GM12878 (cell line): ENCODE results near the gene SMARCAL1. TPM values are rescaled to one million over a fixed set of nuclear protein-coding genes. Genes with fewer than 3 reads are reported as not detected.

Experiments
- ATAC-seq: fragments of 200-7000 bp; cut with Tn5 transposase; 3 replicates; pipeline ENCODE4 v1.9.1; 2020; ENCODE audit warnings: mild to moderate bottlenecking, moderate library complexity
- BruUV-seq: library from RNA; stranded (reverse); fragments of 400-500 nt; replicated peaks from 2 replicates; lab custom pipeline; 2021; lab: Mats Ljungman, UMichigan
- CTCF ChIA-PET: fragments of 300-600 bp; sonication (Branson Sonifier 250); formaldehyde crosslinking; extraction: SDS; loops from one replicate; lab custom pipeline; 2021; ENCODE audit warnings: inconsistent platforms; lab: Yijun Ruan, JAX
- POLR2A ChIA-PET: fragments of 350-600 bp; formaldehyde crosslinking; extraction: SDS; loops from one replicate; lab custom pipeline; 2021; ENCODE audit warnings: inconsistent platforms; lab: Charles Lee
- RAD21 ChIA-PET: fragments of 300-600 bp; sonication (Branson Sonifier 250); formaldehyde crosslinking; loops from one replicate; lab custom pipeline; 2023; ENCODE audit warnings: antibody characterized with exemption; ENCODE audit not compliant: unreplicated experiment; lab: Charles Lee
- SMC1A ChIA-PET: fragments of 300-600 bp; sonication (Branson Sonifier 250); formaldehyde crosslinking; loops from one replicate; lab custom pipeline; 2023; ENCODE audit not compliant: unreplicated experiment, uncharacterized antibody; lab: Charles Lee
- DNase-seq: peaks from one replicate; pipeline ENCODE4 v3.0.0-alpha.2; 2011; ENCODE audit warnings: low read depth, low spot score
- FAIRE-seq: peaks from 3 replicates; lab custom pipeline; 2011; peaks lifted over from hg19 to GRCh38; lab: Jason Lieb, UNC
- H2AFZ ChIP-seq: 2 replicates; pipeline ENCODE4 v1.6.0; 2011; ENCODE audit warnings: low read depth, low read length, control low read depth; ENCODE audit not compliant: control insufficient read depth
- H3K27ac ChIP-seq: 2 replicates; pipeline ENCODE4 v1.5.1; 2011; ENCODE audit warnings: control low read depth; ENCODE audit not compliant: control insufficient read depth, insufficient read depth
- H3K27me3 ChIP-seq, 2 experiments: replicated peaks in 1 of 2; 2 replicates each; pipeline versions ENCODE4 v1.6.0 to v1.6.1; 2011; ENCODE audit warnings: low read length in 1 of 2; ENCODE audit not compliant: control insufficient read depth in 2 of 2, insufficient read depth in 2 of 2
- H3K36me3 ChIP-seq, 2 experiments: 2 replicates each; pipeline ENCODE4 v1.5.1; 2011; ENCODE audit warnings: low read length in 1 of 2; ENCODE audit not compliant: control insufficient read depth in 2 of 2, insufficient read depth in 2 of 2
- H3K4me1 ChIP-seq: 2 replicates; pipeline ENCODE4 v1.6.1; 2011; ENCODE audit warnings: mild to moderate bottlenecking, low read length, moderate library complexity, mixed read lengths; ENCODE audit not compliant: control insufficient read depth, insufficient read depth
- H3K4me2 ChIP-seq: 2 replicates; pipeline ENCODE4 v1.6.0; 2011; ENCODE audit warnings: control low read depth; ENCODE audit not compliant: control insufficient read depth, insufficient read depth
- H3K4me3 ChIP-seq: fragments of 200-600 bp; sonication (generic); 2 replicates; pipeline ENCODE4 v1.5.1; 2016
- H3K79me2 ChIP-seq: 2 replicates; pipeline ENCODE4 v1.6.0; 2011; ENCODE audit warnings: low read length; ENCODE audit not compliant: control insufficient read depth, insufficient read depth
- H3K9ac ChIP-seq: 2 replicates; pipeline ENCODE4 v1.8.0; 2011; ENCODE audit warnings: low read length, control low read depth, mixed read lengths; ENCODE audit not compliant: control insufficient read depth, insufficient read depth
- H3K9me3 ChIP-seq: replicated peaks from 3 replicates; pipeline ENCODE4 v1.5.1; 2011; ENCODE audit warnings: mild to moderate bottlenecking, low read length; ENCODE audit not compliant: control insufficient read depth, insufficient read depth
- H4K20me1 ChIP-seq: 2 replicates; pipeline ENCODE4 v1.6.0; 2011; ENCODE audit not compliant: control insufficient read depth, insufficient read depth
- FOXM1 ChIP-seq: IDR thresholded peaks from 2 replicates; pipeline ENCODE4 v1.6.1; 2012; ENCODE audit warnings: low read depth, mild to moderate bottlenecking, inconsistent platforms, low read length, moderate library complexity
- HSF1 ChIP-seq: fragments of 150-350 bp; IDR thresholded peaks from 2 replicates; pipeline ENCODE4 v1.6.1; 2014; ENCODE audit warnings: mild to moderate bottlenecking, low read depth, low read length
- KLF5 ChIP-seq: fragments of 450-650 bp; IDR thresholded peaks from 2 replicates; pipeline ENCODE4 v1.6.1; 2014; ENCODE audit warnings: mild to moderate bottlenecking; ENCODE audit not compliant: partially characterized antibody
- MTA3 ChIP-seq: IDR thresholded peaks from 2 replicates; pipeline ENCODE4 v1.6.1; 2012; ENCODE audit warnings: low read length, inconsistent platforms, borderline replicate concordance
- PAX5 ChIP-seq: IDR thresholded peaks from 2 replicates; pipeline ENCODE4 v1.6.1; 2011; ENCODE audit warnings: low read depth, low read length, borderline replicate concordance
- PML ChIP-seq: IDR thresholded peaks from 2 replicates; pipeline ENCODE4 v1.6.1; 2012; ENCODE audit warnings: low read length, inconsistent platforms
- SMAD5 ChIP-seq: IDR thresholded peaks from 2 replicates; pipeline ENCODE4 v1.6.1; 2016; ENCODE audit warnings: antibody characterized with exemption, low read depth
- TCF7 ChIP-seq: IDR thresholded peaks from 2 replicates; pipeline ENCODE4 v1.6.1; 2014; ENCODE audit warnings: antibody characterized with exemption, borderline replicate concordance
- ZBTB4 ChIP-seq: fragments of 450-650 bp; formaldehyde crosslinking; IDR thresholded peaks from 2 replicates; pipeline ENCODE4 v1.4.0; 2022; ENCODE audit warnings: mild to moderate bottlenecking, moderate library complexity
- WGBS: methylation state at CpG from one replicate; pipeline ENCODE4 v1.1.6; 2016; ENCODE audit warnings: low lambda C conversion rate; ENCODE audit not compliant: insufficient replicate concordance, insufficient coverage; ENCODE audit errors: missing lambda C conversion rate; 5-methylcytosine and 5-hydroxymethylcytosine counted together
- in situ Hi-C: fragments of 300-500 bp; cut with MboI; formaldehyde crosslinking; loops from 9 replicates; pipeline ENCODE4 v1.14.3; 2018; ENCODE audit warnings: mixed read lengths
- intact Hi-C: fragments of 100-400 bp; cut with micrococcal nuclease; formaldehyde crosslinking; loops from one replicate; pipeline ENCODE4 v1.14.2; 2022; ENCODE audit not compliant: unreplicated experiment
- polyA plus RNA-seq, 11 experiments: library from polyadenylated mRNA; depleted of rRNA in 4 of 11; unstranded in 6 of 11; stranded (reverse) in 5 of 11; fragments of >200 nt; fragmentation: Nextera tagmentation in 4 of 11; fragmentation: Illumina TruSeq in 1 of 11; extraction: Ambion mirVana in 4 of 11; extraction: Trizol in 1 of 11; gene quantifications; 1 replicate in 1 of 11; 2 replicates in 10 of 11; pipeline versions ENCODE4 v1.2.1 to v1.2.3, GENCODE V29; 2011 to 2016; ENCODE audit warnings: inconsistent platforms in 2 of 11, missing spikeins in 2 of 11, low read depth in 1 of 11
- total RNA-seq, 4 experiments: library from RNA; depleted of rRNA in 3 of 4; stranded (reverse); fragments of >200 nt in 3 of 4; fragmentation: Illumina TruSeq in 1 of 4; extraction: Trizol in 1 of 4; gene quantifications; 2 replicates each; pipeline versions ENCODE4 v1.2.1 to v1.2.3, GENCODE V29; 2013 to 2021

Gene SMARCAL1
- total and polyA plus RNA-seq, 10 of the 15 experiments (the other 5 are each of a cell fraction or from before 2014, with no cell fraction given), result 10.8 to 32.9 (median 21.8) TPM

- Histone ChIP-seq H3K4me2 (peak overlapping the region; percentile 23; the same call in 1 of the 2 replicates), H3K36me3 (peaks cover 10 to 51% of the 10 kb centered on the region in 2 experiments), H3K4me1 (peaks cover 7% of the 10 kb centered on the region; the same call in 1 of the 2 replicates), H2AFZ (no peak overlapping the region), H3K27me3 (no peaks in the 10 kb centered on the region), H3K9ac (no peak overlapping the region; the same call in 1 of the 2 replicates), H4K20me1 (peaks cover 4% of the 10 kb centered on the region; the same call in 1 of the 2 replicates), H3K4me3 (no peak overlapping the region), H3K27ac (no peak overlapping the region), H3K9me3 (no peaks in the 10 kb centered on the region; the same call in 2 of the 3 replicates), H3K79me2 (peaks cover 42% of the 10 kb centered on the region)
- ChIA-PET POLR2A (no interaction called here), RAD21 (no interaction called here), CTCF (interaction anchor here (0.5 to 1.1 kb wide), 4 partner anchors 9 to 321 kb away, joined by 3 read pairs; no protein-coding TSS in a partner anchor), SMC1A (interaction anchor here (0.9 kb wide), 1 partner anchor 12 kb away, joined by 3 read pairs; no protein-coding TSS in a partner anchor)
- TF ChIP-seq KLF5 (no peak), SMAD5 (no peak), FOXM1 (0 out of 2 replicates have a peak, but pooled peaks have one; percentile 0), HSF1 (no peak), PML (peak; percentile 54; the same call in 1 of the 2 replicates), PAX5 (no peak), TCF7 (0 out of 2 replicates have a peak, but pooled peaks have one; percentile 19), ZBTB4 (CRISPR knock-in tag) (no peak), MTA3 (0 out of 2 replicates have a peak, but pooled peaks have one; percentile 40)
- in situ Hi-C loops (no loop called here), intact Hi-C loops (loop anchor here (10.0 kb wide), 1 partner anchor 389 kb away; no protein-coding TSS in a partner anchor)
- 52% methylated on average over 5 of the region's 5 CpGs for WGBS
- ATAC-seq, result no peak
- no TSS peak for BruUV-seq
- no peak for FAIRE-seq
- no peak for DNase-seq
These were observed 91.6 kb downstream of the SMARCAL1 start for GRCh38 chr2:216503697-216504375.
